Astrocyte of the cerebellum (primary cell): ENCODE results near the gene SPECC1L.

Source experiments
- DNase-seq: peaks from one replicate; pipeline ENCODE4 v3.0.0-alpha.2; 2011; ENCODE audit warnings: low read depth
- H3K4me3 ChIP-seq: 2 replicates; pipeline ENCODE4 v1.5.1; 2011; ENCODE audit warnings: mild to moderate bottlenecking, low read depth, low read length, moderate library complexity
- CTCF ChIP-seq: IDR thresholded peaks from 2 replicates; pipeline ENCODE4 v1.5.1; 2012; ENCODE audit warnings: low read length, low read depth, moderate library complexity, mild to moderate bottlenecking; ENCODE audit errors: missing control alignments
- in situ Hi-C: cut with HindIII; loops from 2 replicates; pipeline ENCODE4 v1.10.0; 2017; ENCODE audit warnings: low sequenced_read_pairs

SPECC1L gene

GRCh38 chr22:24270556-24271385 lies at the start of gene SPECC1L:
Gene SPECC1L (plus strand): TSS chr22:24270831. CDS start chr22:24302232, 31,401 bp downstream.
- no peak for TF ChIP-seq CTCF
- in situ Hi-C loops, result no loop called here
- H3K4me3 ChIP-seq, result peak within 1 kb of the TSS; percentile 97
- peak; percentile 72 for DNase-seq

- in situ Hi-C loops, result no loop called here
- no peak overlapping the region for H3K4me3 ChIP-seq
- DNase-seq, result no peak
- TF ChIP-seq CTCF, result no peak
Observed at GRCh38 chr22:24224468-24224867, 46.2 kb upstream of the SPECC1L start.

- no peak for DNase-seq
- no peak overlapping the region for H3K4me3 ChIP-seq
- no peak for TF ChIP-seq CTCF
- in situ Hi-C loops, result no loop called here
Observed at GRCh38 chr22:24225044-24225601, 45.5 kb upstream of the SPECC1L start.

- in situ Hi-C loops, result no loop called here
- DNase-seq, result no peak
- no peak overlapping the region for H3K4me3 ChIP-seq
- TF ChIP-seq CTCF, result no peak
Observed at GRCh38 chr22:24225951-24226350, 44.7 kb upstream of the SPECC1L start.

GRCh38 chr22:24230911-24231656 lies 39.5 kb upstream of the SPECC1L start:
- TF ChIP-seq CTCF, result peak; percentile 27
- in situ Hi-C loops, result no loop called here
- DNase-seq, result no peak
- H3K4me3 ChIP-seq, result no peak overlapping the region

- TF ChIP-seq CTCF, result no peak
- in situ Hi-C loops, result no loop called here
- no peak overlapping the region for H3K4me3 ChIP-seq
- DNase-seq, result no peak
Observed at GRCh38 chr22:24231706-24232105, 38.9 kb upstream of the SPECC1L start.
